B cell (primary cell): ENCODE data around the gene RGS2. TPM values are rescaled to one million over a fixed set of nuclear protein-coding genes. Genes with fewer than 3 reads are reported as not detected.

Experiments
- ATAC-seq: fragments of 200-7000 bp; cut with Tn5 transposase; one replicate; pipeline ENCODE4 v1.10.0; 2021; ENCODE audit warnings: low read depth, mild to moderate bottlenecking, moderate number of reproducible peaks, moderate library complexity
- CTCF ChIA-PET: fragments of 350-600 bp; sonication (Branson Sonifier 250); formaldehyde crosslinking; loops from one replicate; lab custom pipeline; 2021; ENCODE audit warnings: antibody characterized with exemption, inconsistent platforms; lab: Charles Lee
- POLR2A ChIA-PET: fragments of 350-600 bp; sonication (Branson Sonifier 250); formaldehyde crosslinking; loops from one replicate; lab custom pipeline; 2021; ENCODE audit warnings: antibody characterized with exemption; lab: Charles Lee
- DNase-seq: peaks from one replicate; pipeline ENCODE4 v3.0.0; 2013
- H2AFZ ChIP-seq: 2 replicates; pipeline ENCODE4 v1.6.1; 2012; ENCODE audit warnings: mild to moderate bottlenecking, low read depth, low read length; ENCODE audit not compliant: insufficient read depth, poor library complexity, severe bottlenecking
- H3K27ac ChIP-seq, 2 donors: 1 replicate in 1 of 2; 2 replicates in 1 of 2; pipeline ENCODE4 v1.5.1; 2012 to 2013; ENCODE audit warnings: low read length in 2 of 2, mild to moderate bottlenecking in 2 of 2, moderate library complexity in 1 of 2
- H3K27me3 ChIP-seq, 4 experiments: fragments of 200-600 bp in 1 of 4; sonication (generic) in 1 of 4; replicated peaks in 1 of 4; 1 replicate in 2 of 4; 2 replicates in 2 of 4; pipeline versions ENCODE4 v1.6.1 to v1.7.0; 2013 to 2016; ENCODE audit warnings: low read length in 3 of 4, mild to moderate bottlenecking in 2 of 4, mixed read lengths in 1 of 4, moderate library complexity in 1 of 4; ENCODE audit not compliant: insufficient read depth in 4 of 4, control insufficient read depth in 3 of 4; ENCODE audit errors: control extremely low read depth in 1 of 4
- H3K36me3 ChIP-seq, 2 experiments: replicated peaks in 1 of 2; 1 replicate in 1 of 2; 2 replicates in 1 of 2; pipeline versions ENCODE4 v1.6.1 to v1.7.1; 2013; ENCODE audit warnings: low read length in 1 of 2; ENCODE audit not compliant: insufficient read depth in 2 of 2, control insufficient read depth in 1 of 2; ENCODE audit errors: control extremely low read depth in 1 of 2, extremely low read depth in 1 of 2
- H3K4me1 ChIP-seq, 2 donors: fragments of 200-600 bp in 1 of 2; sonication (generic) in 1 of 2; 1 replicate in 1 of 2; 2 replicates in 1 of 2; pipeline versions ENCODE4 v1.5.1 to v1.6.1; 2013 to 2017; ENCODE audit warnings: low read length in 2 of 2; ENCODE audit not compliant: control insufficient read depth in 2 of 2, insufficient read depth in 2 of 2
- H3K4me2 ChIP-seq: replicated peaks from 2 replicates; pipeline ENCODE3; 2012; ENCODE audit warnings: mild to moderate bottlenecking, low read depth, low read length; ENCODE audit not compliant: poor library complexity, severe bottlenecking
- H3K4me3 ChIP-seq, 5 experiments: fragments of 200-600 bp in 1 of 5; sonication (generic) in 1 of 5; 1 replicate in 3 of 5; 2 replicates in 2 of 5; pipeline versions ENCODE4 v1.5.1 to v1.7.0; 2011 to 2016; ENCODE audit warnings: low read length in 4 of 5, mild to moderate bottlenecking in 4 of 5, low read depth in 2 of 5, control low read depth in 1 of 5, moderate library complexity in 1 of 5; ENCODE audit not compliant: insufficient read depth in 1 of 5; ENCODE audit errors: control extremely low read depth in 1 of 5, extremely low read depth in 1 of 5
- H3K79me2 ChIP-seq: fragments of 200-600 bp; sonication (generic); one replicate; pipeline ENCODE4 v1.6.0; 2016; ENCODE audit warnings: low read length; ENCODE audit not compliant: control insufficient read depth, insufficient read depth
- H3K9ac ChIP-seq: fragments of 200-600 bp; sonication (generic); 2 replicates; pipeline ENCODE4 v1.6.1; 2017; ENCODE audit warnings: mild to moderate bottlenecking, low read length, moderate library complexity
- H3K9me3 ChIP-seq, 3 donors: one replicate each; pipeline versions ENCODE4 v1.6.1 to v1.7.1; 2013; ENCODE audit warnings: low read length in 2 of 3; ENCODE audit not compliant: control insufficient read depth in 2 of 3, insufficient read depth in 1 of 3; ENCODE audit errors: control extremely low read depth in 1 of 3
- H4K20me1 ChIP-seq: 2 replicates; pipeline ENCODE4 v1.6.0; 2012; ENCODE audit warnings: mild to moderate bottlenecking, low read length; ENCODE audit not compliant: insufficient read depth, control insufficient read depth, poor library complexity, severe bottlenecking
- H3K27ac Mint-ChIP-seq: one replicate; pipeline ENCODE4 v1.8.0; 2021; ENCODE audit warnings: mixed read lengths
- H3K27me3 Mint-ChIP-seq: one replicate; pipeline ENCODE4 v1.8.0; 2021; ENCODE audit warnings: mixed read lengths
- H3K4me1 Mint-ChIP-seq: one replicate; pipeline ENCODE4 v1.8.0; 2021; ENCODE audit warnings: mixed read lengths
- H3K4me3 Mint-ChIP-seq: one replicate; pipeline ENCODE4 v1.8.0; 2021; ENCODE audit warnings: mixed read lengths
- H3K9me3 Mint-ChIP-seq: one replicate; pipeline ENCODE4 v1.8.0; 2022; ENCODE audit warnings: mixed read lengths; ENCODE audit not compliant: insufficient read depth
- CTCF ChIP-seq: fragments of 200-600 bp; IDR thresholded peaks from one replicate; pipeline ENCODE4 v1.8.0; 2022; ENCODE audit warnings: antibody characterized with exemption, mild to moderate bottlenecking
- EZH2 ChIP-seq: IDR thresholded peaks from 2 replicates; pipeline ENCODE4 v1.6.1; 2012; ENCODE audit warnings: borderline replicate concordance, low read depth, mild to moderate bottlenecking, moderate library complexity, low read length; ENCODE audit not compliant: insufficient read depth, poor library complexity, severe bottlenecking
- WGBS: methylation state at CpG from one replicate; pipeline ENCODE4 v1.1.5; 2013; ENCODE audit warnings: missing lambda C conversion rate; ENCODE audit not compliant: insufficient coverage; 5-methylcytosine and 5-hydroxymethylcytosine counted together
- intact Hi-C: fragments of 100-400 bp; cut with micrococcal nuclease; formaldehyde crosslinking; loops from one replicate; pipeline ENCODE4 v1.10.0; 2022
- polyA plus RNA-seq: library from polyadenylated mRNA; depleted of rRNA; stranded (reverse); fragments of >200 nt; gene quantifications from 2 replicates; pipeline ENCODE4 v1.2.3, GENCODE V29; 2012
- total RNA-seq, 2 donors: library from RNA; stranded (reverse); fragments of 120-200 nt in 1 of 2; gene quantifications; 1 replicate in 1 of 2; 2 replicates in 1 of 2; pipeline versions ENCODE4 v1.2.3 to v1.2.4, GENCODE V29; 2013 to 2022

RGS2 gene
- total and polyA plus RNA-seq, 2 donors (not counting 1 experiment from before 2014, with no cell fraction given), result 232 to 247 TPM

GRCh38 chr1:192766876-192767275 lies 42.0 kb upstream of the RGS2 start:
- Histone ChIP-seq H2AFZ (no peak overlapping the region), H3K9me3 (no peaks in the 10 kb centered on the region), H3K4me1 (no peaks in the 10 kb centered on the region), H3K4me2 (no peak overlapping the region), H3K9ac (no peak overlapping the region), H3K4me3 (no peak overlapping the region), H3K79me2 (no peaks in the 10 kb centered on the region), H3K27me3 (peaks cover 0 to 7% (median 0%) of the 10 kb centered on the region in 4 experiments), H3K27ac (no peak overlapping the region), H4K20me1 (no peaks in the 10 kb centered on the region), H3K36me3 (no peaks in the 10 kb centered on the region)
- Mint-ChIP-seq H3K27me3 (peaks cover 26% of the 10 kb centered on the region), H3K27ac (no peak overlapping the region), H3K4me3 (no peak overlapping the region), H3K4me1 (no peaks in the 10 kb centered on the region), H3K9me3 (no peaks in the 10 kb centered on the region)
- ChIA-PET POLR2A (no interaction called here), CTCF (interaction anchor here (1.7 kb wide), 1 partner anchor 289 kb away, joined by 3 read pairs; no protein-coding TSS in a partner anchor)
- no peak for TF ChIP-seq CTCF
- TF ChIP-seq EZH2, result no peak
- intact Hi-C loops, result no loop called here
- no peak for DNase-seq
- WGBS, result 100% methylated on average over 2 of the region's 3 CpGs
- ATAC-seq, result no peak

GRCh38 chr1:192767798-192768197 lies 41.0 kb upstream of the RGS2 start:
- no CpG with 5 or more reads among the region's 2 CpGs for WGBS
- peaks cover 0 to 7% (median 0%) of the 10 kb centered on the region in 4 experiments for H3K27me3 ChIP-seq
- Mint-ChIP-seq H3K27ac (no peak overlapping the region), H3K4me1 (no peaks in the 10 kb centered on the region), H3K27me3 (peaks cover 24% of the 10 kb centered on the region), H3K9me3 (no peaks in the 10 kb centered on the region), H3K4me3 (no peak overlapping the region)
- no peaks in the 10 kb centered on the region for H3K9me3 ChIP-seq
- POLR2A ChIA-PET, result no interaction called here
- H3K4me3 ChIP-seq, result no peak overlapping the region
- DNase-seq, result no peak
- CTCF ChIA-PET, result no interaction called here
- no peaks in the 10 kb centered on the region for H3K36me3 ChIP-seq
- intact Hi-C loops, result no loop called here
- H3K4me2 ChIP-seq, result no peak overlapping the region
- TF ChIP-seq CTCF, result no peak
- TF ChIP-seq EZH2, result no peak
- H3K27ac ChIP-seq, result no peak overlapping the region
- H2AFZ ChIP-seq, result no peak overlapping the region
- no peaks in the 10 kb centered on the region for H3K4me1 ChIP-seq
- H3K9ac ChIP-seq, result no peak overlapping the region
- H3K79me2 ChIP-seq, result no peaks in the 10 kb centered on the region
- no peaks in the 10 kb centered on the region for H4K20me1 ChIP-seq
- ATAC-seq, result no peak
